Gastrocnemius medialis (tissue), 4 donors: ENCODE results near the gene DXO.

Source experiments
- POLR2A ChIP-seq, 2 donors: fragments of 450-650 bp; IDR thresholded peaks; one replicate each; pipeline ENCODE4 v1.6.1; 2017; ENCODE audit warnings: antibody characterized with exemption in 2 of 2, mild to moderate bottlenecking in 2 of 2, moderate library complexity in 2 of 2
- TF ChIP-seq, protein P1 (sequence below), 5 experiments: fragments of 450-650 bp in 3 of 5; fragments of 200-600 bp in 2 of 5; sonication (generic) in 2 of 5; IDR thresholded peaks in 4 of 5; conservative IDR thresholded peaks in 1 of 5; 1 replicate in 4 of 5; 2 replicates in 1 of 5; pipeline ENCODE4 v1.5.1; 2016 to 2019; ENCODE audit warnings: antibody characterized with exemption in 5 of 5, mild to moderate bottlenecking in 3 of 5, moderate library complexity in 3 of 5

DNA sequence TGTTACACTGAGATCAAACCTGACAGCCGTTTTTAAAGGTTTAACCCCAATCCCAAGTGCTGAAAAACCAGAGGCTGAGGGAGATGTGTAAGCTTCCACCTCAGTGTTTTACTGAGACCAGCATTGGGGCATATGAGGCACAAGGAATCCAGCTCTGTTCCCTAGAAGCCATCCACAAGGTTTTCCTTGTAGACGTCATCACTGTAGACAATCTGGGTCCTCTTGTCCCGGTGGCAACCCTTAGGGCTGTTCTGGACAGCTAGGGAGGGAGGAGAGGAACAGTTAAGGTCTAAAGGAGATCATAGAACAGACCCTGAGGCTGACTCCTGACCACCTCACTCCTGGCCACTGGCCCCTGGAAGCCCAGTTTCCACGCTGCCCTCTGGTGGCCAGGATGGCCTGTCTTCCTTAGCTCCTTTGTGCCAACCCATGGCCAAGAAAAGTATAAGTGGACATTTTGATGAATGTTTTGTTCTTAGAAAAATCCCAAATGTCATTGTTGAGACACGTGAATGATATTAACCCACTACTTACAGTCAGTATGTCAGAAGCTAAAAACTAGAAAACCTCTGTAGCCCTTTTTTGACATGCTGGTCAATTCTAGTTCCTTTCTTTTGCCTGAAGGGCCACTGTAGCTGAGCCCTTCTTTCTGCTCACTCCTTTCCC is 19.7 kb downstream of the DXO start:
- TF ChIP-seq POLR2A (IDR thresholded peaks at IDR 0.05) = no peak
- TF ChIP-seq, protein P1, sequence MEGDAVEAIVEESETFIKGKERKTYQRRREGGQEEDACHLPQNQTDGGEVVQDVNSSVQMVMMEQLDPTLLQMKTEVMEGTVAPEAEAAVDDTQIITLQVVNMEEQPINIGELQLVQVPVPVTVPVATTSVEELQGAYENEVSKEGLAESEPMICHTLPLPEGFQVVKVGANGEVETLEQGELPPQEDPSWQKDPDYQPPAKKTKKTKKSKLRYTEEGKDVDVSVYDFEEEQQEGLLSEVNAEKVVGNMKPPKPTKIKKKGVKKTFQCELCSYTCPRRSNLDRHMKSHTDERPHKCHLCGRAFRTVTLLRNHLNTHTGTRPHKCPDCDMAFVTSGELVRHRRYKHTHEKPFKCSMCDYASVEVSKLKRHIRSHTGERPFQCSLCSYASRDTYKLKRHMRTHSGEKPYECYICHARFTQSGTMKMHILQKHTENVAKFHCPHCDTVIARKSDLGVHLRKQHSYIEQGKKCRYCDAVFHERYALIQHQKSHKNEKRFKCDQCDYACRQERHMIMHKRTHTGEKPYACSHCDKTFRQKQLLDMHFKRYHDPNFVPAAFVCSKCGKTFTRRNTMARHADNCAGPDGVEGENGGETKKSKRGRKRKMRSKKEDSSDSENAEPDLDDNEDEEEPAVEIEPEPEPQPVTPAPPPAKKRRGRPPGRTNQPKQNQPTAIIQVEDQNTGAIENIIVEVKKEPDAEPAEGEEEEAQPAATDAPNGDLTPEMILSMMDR (IDR thresholded peaks at IDR 0.05 in 4 of 5, conservative IDR thresholded peaks at IDR 0.05 in 1 of 5) = peak; percentile 40 to 70 (median 52)
